Sciatic nerve (tissue), 2 donors: ENCODE results near the gene ARHGAP12. TPM values are rescaled to one million over a fixed set of nuclear protein-coding genes. Genes with fewer than 3 reads are reported as not detected.
A peak's percentile ranks its signal among the peaks of the same experiment; 100 is the strongest.

Source experiments
- ATAC-seq: fragments of 200-7000 bp; cut with Tn5 transposase; one replicate; pipeline ENCODE4 v1.9.1; 2020; ENCODE audit warnings: mild to moderate bottlenecking, moderate library complexity
- DNase-seq: peaks from one replicate; pipeline ENCODE4 v3.0.0-alpha.2; 2020; ENCODE audit warnings: low spot score
- intact Hi-C: fragments of 100-400 bp; cut with DNase I; formaldehyde crosslinking; loops from one replicate; pipeline ENCODE4 v1.14.2; 2022
- total RNA-seq: library from RNA; stranded (reverse); fragmentation: NEBNext Ultra II Directional; extraction: Animal tissue kit (Norgen Biotek cat#: 25700); gene quantifications from one replicate; pipeline ENCODE4 v1.2.1, GENCODE V29; 2021
- donor health status: DM: no; HTN: no; CAD: no.
- donor health status: DM: no; HTN: no; CAD: no.

ARHGAP12 gene
- total RNA-seq, 1 donor from 2014 or later, result 57.0 TPM

DNA sequence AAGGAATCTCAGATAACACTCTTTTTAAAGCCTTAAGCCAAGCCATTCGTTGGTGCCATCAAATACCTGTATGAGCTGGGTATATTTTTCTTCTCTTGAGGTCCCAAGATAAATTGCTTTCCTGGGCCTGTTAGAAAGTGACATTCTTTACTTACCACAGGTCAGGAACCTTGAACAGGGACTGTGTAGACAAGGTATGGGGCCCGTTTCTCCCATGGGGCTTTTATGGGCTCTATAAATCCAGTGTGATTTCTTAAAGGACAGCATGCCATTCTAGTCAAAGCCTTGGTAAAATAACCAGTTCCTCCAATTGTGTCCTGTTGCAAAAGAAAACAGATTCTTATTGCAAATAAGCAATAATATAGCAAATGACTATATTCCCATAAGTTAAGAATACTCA lies 24.8 kb upstream of the ARHGAP12 start:
- ATAC-seq (no peak), DNase-seq (no peak)
- intact Hi-C loops, result no loop called here

- DNase-seq (no peak), ATAC-seq (no peak)
- intact Hi-C loops, result no loop called here
These were observed 24.4 kb upstream of the ARHGAP12 start for GRCh38 chr10:31953080-31953479.

DNA sequence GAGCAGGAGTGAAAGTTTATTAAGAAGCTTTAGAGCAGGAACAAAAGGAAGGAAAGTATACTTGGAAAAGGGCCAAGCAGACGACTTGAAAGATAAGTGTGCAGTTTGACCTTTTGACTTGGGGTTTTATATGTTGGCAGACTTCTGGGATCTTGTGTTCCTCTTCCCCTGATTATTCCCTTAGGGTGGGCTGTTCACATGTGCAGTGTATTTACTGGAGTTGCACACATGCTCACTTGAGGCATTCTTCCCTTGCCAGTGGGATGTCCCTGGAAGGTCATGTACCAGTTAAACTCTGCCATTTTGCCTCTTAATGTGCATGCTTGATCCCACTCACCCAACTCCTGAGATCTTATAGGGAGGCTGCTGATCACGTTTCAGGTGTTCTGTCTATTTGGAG lies 23.4 kb upstream of the ARHGAP12 start:
- no peak for DNase-seq
- no peak for ATAC-seq
- intact Hi-C loops, result no loop called here

- intact Hi-C loops, result no loop called here
- no peak for ATAC-seq
- no peak for DNase-seq
These were observed 20.6 kb upstream of the ARHGAP12 start for GRCh38 chr10:31949266-31949665.

GRCh38 chr10:31948021-31948420 lies 19.4 kb upstream of the ARHGAP12 start:
- DNase-seq (no peak), ATAC-seq (peak; percentile 8)
- intact Hi-C loops, result no loop called here

DNA sequence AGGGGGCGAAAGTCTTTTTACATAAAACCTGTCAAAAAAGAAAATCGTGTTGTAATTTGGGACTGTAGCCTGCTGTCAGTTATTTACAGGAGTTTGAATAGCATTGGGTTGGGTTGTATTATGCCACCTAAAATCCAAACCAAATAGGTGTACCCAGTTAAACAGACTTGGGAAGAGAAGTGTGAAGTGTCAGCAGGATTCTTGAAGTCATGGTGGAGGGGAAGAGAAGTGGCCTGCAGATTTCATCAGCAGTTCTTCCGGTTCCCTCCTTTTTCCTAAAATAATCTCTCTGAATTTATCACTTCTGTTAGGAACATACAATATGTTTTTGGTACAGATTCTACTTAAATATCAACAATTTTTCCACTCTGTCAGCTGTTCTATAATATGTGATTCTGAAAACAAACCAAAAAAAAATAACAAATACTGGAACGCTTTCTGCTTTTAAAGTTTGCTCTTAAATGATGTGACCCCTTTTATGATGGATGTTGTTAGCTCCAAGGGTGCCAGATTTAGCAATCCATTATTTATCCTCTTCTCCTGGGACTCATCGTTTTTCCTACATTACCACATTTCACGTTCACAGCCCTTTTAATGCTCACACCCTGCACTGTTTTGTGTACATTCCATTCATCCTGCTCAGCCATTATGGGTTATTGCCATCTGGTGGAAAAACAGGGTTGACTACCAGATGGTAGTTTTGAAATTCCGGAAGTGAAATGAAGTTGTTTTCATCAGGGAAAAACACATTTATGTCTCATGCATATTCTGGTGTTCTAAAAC lies 18.7 kb upstream of the ARHGAP12 start:
- ATAC-seq (peak; percentile 91), DNase-seq (no peak)
- intact Hi-C loops, result no loop called here

DNA sequence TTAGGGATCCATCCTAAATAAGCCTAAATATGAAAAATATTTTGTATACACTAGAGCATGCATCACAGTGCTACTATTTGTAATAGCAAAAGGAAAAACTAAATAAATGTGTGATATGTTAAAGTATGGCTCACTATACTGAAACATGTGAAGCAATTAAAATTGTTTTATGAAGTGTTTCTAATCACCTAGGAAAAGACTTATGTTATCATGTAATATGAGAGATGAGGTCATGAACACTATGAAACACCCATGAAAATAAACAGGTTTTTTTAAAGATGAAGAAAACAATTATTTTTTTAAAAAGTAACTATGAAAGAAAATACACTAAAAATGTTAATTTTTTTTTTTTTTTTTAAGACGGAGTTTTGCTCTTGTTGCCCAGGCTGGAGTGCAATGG lies 16.8 kb upstream of the ARHGAP12 start:
- no peak for DNase-seq
- ATAC-seq, result no peak
- intact Hi-C loops, result no loop called here

GRCh38 chr10:31944071-31944433 lies 15.4 kb upstream of the ARHGAP12 start:
- intact Hi-C loops, result no loop called here
- DNase-seq, result no peak
- ATAC-seq, result no peak

DNA sequence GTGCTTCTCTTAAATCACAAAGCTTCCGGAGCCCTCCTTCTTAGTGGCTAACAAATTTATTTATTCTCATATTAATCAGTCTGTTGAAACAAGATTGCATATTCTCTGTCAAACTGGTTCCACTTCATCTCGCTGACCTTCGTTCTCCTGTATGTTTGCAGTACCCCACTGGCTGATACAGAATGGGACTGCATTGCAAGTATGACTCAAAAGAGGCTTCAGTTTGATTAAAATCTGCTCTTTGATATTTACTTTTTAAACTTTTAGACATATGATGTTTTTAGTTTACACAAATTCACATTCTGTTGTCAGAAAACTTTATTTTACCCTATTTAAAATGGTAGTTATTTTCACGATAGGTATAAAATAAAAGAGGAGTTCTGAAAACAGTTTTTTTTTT lies 14.3 kb upstream of the ARHGAP12 start:
- intact Hi-C loops, result no loop called here
- ATAC-seq, result no peak
- no peak for DNase-seq

GRCh38 chr10:31942435-31942834 lies 13.8 kb upstream of the ARHGAP12 start:
- intact Hi-C loops, result no loop called here
- ATAC-seq, result no peak

GRCh38 chr10:31940839-31941653 lies 12.4 kb upstream of the ARHGAP12 start:
- intact Hi-C loops, result no loop called here
- ATAC-seq, result peak; percentile 41

More at GRCh38 chr10:31942435-31942834, 13.8 kb upstream of the ARHGAP12 start:
- DNase-seq, result no peak

DNA sequence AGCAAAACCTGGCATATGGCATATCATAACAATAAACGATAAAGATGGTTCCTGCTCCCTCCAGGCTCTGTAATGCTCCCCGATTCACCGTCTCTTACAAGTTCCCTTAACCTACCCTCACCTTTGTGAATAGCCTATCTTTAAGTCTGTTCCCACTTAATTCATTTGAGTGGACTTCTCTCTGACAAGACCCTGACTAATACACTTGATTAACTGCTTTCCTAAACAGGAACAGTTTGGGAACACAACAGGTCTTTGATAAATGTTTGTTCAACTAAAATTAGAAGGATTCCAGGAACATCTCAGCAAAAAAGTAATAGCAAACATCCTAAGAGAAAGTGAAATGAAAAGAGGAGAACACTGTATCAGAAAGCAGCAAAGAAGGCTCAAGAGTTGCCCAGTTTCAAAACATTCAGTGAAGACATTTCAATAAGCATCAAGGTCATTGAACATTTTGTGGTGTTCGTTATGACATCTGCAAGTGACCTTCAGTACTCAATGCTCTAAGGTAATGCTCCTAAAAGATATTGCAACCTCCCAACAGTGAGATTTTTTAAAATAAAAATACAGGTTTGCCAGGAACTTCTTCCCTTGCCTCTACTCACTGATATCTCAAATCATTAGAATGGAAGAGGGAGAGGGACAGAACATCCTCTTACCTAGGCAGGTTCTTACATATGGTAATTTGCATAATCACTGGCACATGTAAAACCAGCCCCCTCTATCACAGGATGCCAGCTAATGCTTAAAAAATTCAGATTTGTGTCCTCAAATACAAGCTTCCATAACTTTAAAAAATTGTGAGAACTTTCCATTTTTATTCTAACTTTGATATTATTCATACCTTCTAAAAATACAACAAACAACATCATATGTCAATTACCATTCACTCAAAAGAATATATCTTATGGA lies 11.4 kb upstream of the ARHGAP12 start:
- DNase-seq (no peak), ATAC-seq (no peak)
- intact Hi-C loops, result no loop called here

More at GRCh38 chr10:31940839-31941653, 12.4 kb upstream of the ARHGAP12 start:
- no peak for DNase-seq

DNA sequence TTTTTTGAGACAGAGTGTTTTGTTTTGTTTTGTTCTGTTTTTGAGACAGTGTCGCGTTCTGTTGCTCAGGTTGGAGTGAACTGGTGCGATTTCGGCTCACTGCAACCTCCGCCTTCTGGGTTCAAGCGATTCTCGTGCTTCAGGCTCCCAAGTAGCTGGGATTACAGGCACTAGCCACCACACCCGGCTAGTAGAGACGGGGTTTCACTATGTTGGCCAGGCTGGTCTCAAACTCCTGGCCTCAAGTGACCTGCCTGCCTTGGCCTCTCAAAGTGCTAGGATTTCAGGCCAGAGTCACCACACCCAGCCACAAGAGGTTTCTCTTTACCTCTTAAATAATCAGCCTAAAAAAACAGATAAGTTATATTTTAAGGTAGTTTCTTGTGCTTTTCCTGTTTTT lies 8.7 kb upstream of the ARHGAP12 start:
- intact Hi-C loops, result no loop called here
- DNase-seq, result no peak
- peak; percentile 83 for ATAC-seq

- ATAC-seq (peak; percentile 56), DNase-seq (no peak)
- intact Hi-C loops, result no loop called here
These were observed 8.3 kb upstream of the ARHGAP12 start for GRCh38 chr10:31936933-31937332.

DNA sequence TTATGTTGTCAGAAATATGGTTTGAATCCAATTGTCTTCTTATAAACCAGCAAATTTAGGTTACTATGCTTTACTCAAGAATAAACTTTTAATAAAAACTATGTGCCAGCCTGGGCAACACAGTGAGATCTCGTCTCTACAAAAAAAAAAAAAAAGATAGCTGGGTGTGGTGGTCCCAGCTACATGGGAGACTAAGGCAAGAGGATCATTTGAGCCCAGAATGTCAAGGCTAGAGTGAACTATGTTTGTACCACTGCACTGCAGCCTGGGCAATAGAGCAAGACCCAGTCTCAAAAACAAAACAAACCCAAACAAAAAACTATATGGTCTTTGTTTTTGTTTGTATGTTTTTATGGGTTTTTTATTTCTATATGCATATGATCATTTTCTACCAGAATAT lies 7.5 kb upstream of the ARHGAP12 start:
- no peak for DNase-seq
- ATAC-seq, result no peak
- intact Hi-C loops, result no loop called here

DNA sequence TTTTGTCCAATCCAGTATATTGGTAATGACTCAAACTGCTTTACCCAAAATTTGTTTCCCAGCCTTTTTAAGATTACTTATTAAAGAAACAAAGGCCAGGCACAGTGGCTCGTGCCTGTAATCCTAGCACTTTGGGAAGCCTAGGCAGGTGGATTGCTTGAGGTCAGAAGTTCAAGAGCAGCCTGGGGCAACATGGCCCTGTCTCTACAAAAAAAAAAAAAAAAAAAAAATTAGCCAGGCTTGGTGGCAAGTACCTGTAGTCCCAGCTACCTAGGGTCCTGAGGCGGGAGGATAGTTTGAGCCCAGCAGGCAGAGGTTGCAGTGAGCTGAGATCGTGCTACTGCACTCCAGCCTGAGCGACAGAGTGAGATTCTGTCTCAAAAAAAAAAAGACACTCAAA lies 7.0 kb upstream of the ARHGAP12 start:
- DNase-seq, result no peak
- intact Hi-C loops, result no loop called here

DNA sequence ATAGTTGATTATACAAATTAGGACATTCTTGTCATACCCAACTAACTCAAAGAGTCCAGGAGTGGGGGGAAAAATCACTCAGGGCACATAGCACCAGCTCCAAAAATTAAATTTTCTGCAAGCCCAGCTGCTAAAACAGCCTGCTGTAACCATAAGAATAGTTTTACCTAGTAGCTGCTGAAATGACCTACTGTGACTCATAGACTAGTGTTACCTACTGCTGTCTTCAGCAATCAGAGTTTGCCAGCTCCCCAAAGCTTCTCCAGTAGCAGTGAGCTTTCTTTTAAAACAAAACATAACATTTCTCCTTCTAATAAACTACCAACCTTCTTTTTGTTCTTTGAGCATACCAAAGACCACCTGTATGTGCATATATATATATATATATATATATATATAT lies 4.2 kb upstream of the ARHGAP12 start:
- ATAC-seq (no peak), DNase-seq (no peak)
- intact Hi-C loops, result no loop called here

More for the DNA sequence above, 7.0 kb upstream of the ARHGAP12 start:
- no peak for ATAC-seq

DNA sequence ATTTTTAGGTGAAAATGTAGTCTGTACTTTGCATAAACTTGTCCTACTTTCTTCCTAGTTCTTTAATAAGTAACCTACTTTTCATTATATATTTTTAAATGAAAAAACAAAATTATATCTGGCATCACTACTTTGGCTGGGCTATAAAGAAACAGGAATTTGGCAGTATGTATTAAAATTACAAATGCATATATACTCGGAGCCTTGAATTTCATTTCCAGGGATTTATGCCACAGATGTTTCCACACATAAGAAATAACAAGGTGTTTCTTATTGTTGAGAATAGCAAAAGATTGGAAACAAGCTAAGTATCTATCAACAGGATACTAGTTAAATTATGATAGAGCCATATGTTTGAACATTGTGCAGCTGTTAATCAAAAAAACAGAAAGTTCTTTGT lies 2.2 kb upstream of the ARHGAP12 start:
- ATAC-seq (no peak), DNase-seq (no peak)
- intact Hi-C loops, result no loop called here

DNA sequence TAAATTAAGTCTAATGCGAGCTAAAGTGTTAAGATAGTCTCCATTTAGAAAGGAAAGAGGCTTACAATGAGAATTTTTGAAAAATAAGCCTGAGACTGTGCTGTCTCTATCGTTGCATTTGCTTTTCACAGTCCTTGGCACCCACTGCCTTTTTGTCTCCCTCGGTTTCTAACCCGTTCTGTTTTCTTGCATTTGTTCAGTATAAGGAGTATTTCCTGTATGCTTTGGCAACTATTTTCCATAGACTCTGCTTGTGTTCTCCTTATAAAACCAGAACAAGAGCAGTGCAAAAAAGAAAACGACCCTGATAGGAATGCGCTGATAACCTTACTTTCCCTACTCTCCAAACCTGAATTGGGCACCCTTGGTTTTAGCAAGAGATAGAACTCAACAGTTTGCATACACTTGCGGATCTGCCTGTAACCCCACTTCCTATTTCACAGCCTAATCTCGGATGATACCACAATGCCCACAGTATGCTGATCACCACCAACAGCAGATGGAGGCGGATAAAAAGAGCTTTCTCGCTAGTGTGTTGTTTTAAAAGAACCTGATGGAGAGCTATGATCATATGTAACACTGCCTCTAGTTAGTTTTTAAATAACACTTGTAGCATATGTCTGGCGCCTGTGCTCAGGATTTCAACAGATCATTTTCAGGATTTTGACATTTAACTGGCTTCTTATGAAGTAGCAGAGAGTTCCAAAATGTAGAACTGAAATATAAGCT lies 1.6 kb upstream of the ARHGAP12 start:
- ATAC-seq (no peak), DNase-seq (no peak)
- intact Hi-C loops, result no loop called here
